Measurements from ENCODE around the gene TRIM52.
"Not testable (repeated sequence)": the region's sequence is repeated elsewhere in the genome, so short reads cannot be mapped to it uniquely, and the experiment has no call there.

Gene TRIM52

DNA sequence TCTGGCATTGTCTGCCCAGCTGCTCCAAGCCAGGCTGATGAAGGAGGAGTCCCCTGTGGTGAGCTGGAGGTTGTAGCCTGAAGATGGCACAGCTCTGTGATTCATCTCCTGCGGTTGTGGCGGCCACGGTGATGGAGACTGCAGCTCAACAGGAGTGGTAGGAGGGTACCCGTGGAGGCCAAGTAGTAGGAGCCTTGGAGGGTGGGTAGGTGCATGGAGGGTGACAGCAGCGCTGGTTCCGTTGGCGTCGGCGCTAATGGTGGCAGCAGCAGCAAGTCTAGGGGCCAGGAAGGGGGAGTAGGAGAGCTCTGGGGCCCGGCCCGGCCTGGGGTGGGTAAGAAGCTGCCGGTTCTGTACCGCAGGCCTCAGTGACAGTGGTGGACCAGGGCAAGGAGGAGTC, 22.4 kb upstream of the TRIM52 start:
- TF ChIP-seq CTCF (IDR thresholded peaks at IDR 0.05; ENCODE audit: borderline replicate concordance, extremely low read depth, low read length, poor library complexity, severe bottlenecking) = no peak
- no peak for TF ChIP-seq EZH2 (IDR thresholded peaks at IDR 0.05; ENCODE audit: borderline replicate concordance, low read depth, low read length, severe bottlenecking)
- no peak overlapping the region for H2AFZ ChIP-seq (ENCODE audit: low read depth, low read length)
- H3K4me2 ChIP-seq (ENCODE audit: insufficient read depth, low read length) = no peak overlapping the region
- H3K27me3 ChIP-seq (ENCODE audit: insufficient read depth, low read length, poor library complexity) = no peaks in the 10 kb centered on the region
- ATAC-seq (ENCODE audit: insufficient read depth, low read depth) (no peak), DNase-seq (no peak)
- H3K36me3 ChIP-seq (ENCODE audit: insufficient read depth, low read length) = no peaks in the 10 kb centered on the region
- H3K9ac ChIP-seq (ENCODE audit: low read depth, low read length) = no peak overlapping the region
- H3K4me3 ChIP-seq (ENCODE audit: low read depth in 1 of 2, low read length in 2 of 2) = no peak overlapping the region
- no peak overlapping the region for H3K27ac ChIP-seq (ENCODE audit: low read length)
- no peaks in the 10 kb centered on the region for H3K79me2 ChIP-seq (ENCODE audit: insufficient read depth, low read length)
- H3K9me3 ChIP-seq (ENCODE audit: insufficient read depth, low read length, severe bottlenecking) = no peaks in the 10 kb centered on the region
- H3K4me1 ChIP-seq (ENCODE audit: insufficient read depth, low read length) = no peaks in the 10 kb centered on the region
- no peaks in the 10 kb centered on the region for H4K20me1 ChIP-seq (ENCODE audit: insufficient read depth, low read length)

DNA sequence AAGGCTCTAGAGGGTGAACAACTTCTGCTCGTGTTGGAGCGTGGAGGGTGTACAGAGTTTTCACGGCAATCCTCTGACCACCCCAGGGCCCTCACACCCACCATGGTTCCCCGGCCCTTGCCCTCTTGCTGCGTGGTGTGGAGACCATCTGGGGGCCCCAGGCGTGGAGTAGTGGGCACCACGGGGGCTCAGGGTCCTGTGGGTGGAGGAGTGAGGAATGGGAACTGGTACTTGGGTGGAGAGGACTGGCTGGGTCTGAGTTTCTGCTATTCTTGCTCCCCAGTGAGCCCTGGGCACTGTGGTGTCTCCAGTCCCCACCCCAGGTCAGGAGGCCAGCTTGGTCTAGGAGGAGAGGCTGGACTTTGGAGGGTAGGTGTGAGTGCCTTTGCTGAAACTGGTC, 21.9 kb upstream of the TRIM52 start:
- no peaks in the 10 kb centered on the region for H3K36me3 ChIP-seq (ENCODE audit: insufficient read depth, low read length)
- no peaks in the 10 kb centered on the region for H4K20me1 ChIP-seq (ENCODE audit: insufficient read depth, low read length)
- DNase-seq = no peak
- no peak overlapping the region for H3K27ac ChIP-seq (ENCODE audit: low read length)
- H2AFZ ChIP-seq (ENCODE audit: low read depth, low read length) = no peak overlapping the region
- H3K4me3 ChIP-seq (ENCODE audit: low read depth in 1 of 2, low read length in 2 of 2) = no peak overlapping the region
- H3K27me3 ChIP-seq (ENCODE audit: insufficient read depth, low read length, poor library complexity) = no peaks in the 10 kb centered on the region
- no peaks in the 10 kb centered on the region for H3K79me2 ChIP-seq (ENCODE audit: insufficient read depth, low read length)
- TF ChIP-seq CTCF (IDR thresholded peaks at IDR 0.05; ENCODE audit: borderline replicate concordance, extremely low read depth, low read length, poor library complexity, severe bottlenecking) (no peak), EZH2 (IDR thresholded peaks at IDR 0.05; ENCODE audit: borderline replicate concordance, low read depth, low read length, severe bottlenecking) (no peak)
- no peak overlapping the region for H3K4me2 ChIP-seq (ENCODE audit: insufficient read depth, low read length)
- no peaks in the 10 kb centered on the region for H3K9me3 ChIP-seq (ENCODE audit: insufficient read depth, low read length, severe bottlenecking)
- ATAC-seq (ENCODE audit: insufficient read depth, low read depth) = no peak
- no peak overlapping the region for H3K9ac ChIP-seq (ENCODE audit: low read depth, low read length)
- no peaks in the 10 kb centered on the region for H3K4me1 ChIP-seq (ENCODE audit: insufficient read depth, low read length)

- not testable (repeated sequence) for ATAC-seq (ENCODE audit: insufficient read depth, low read depth); H3K27ac ChIP-seq (ENCODE audit: low read length); H3K9me3 ChIP-seq (ENCODE audit: insufficient read depth, low read length, severe bottlenecking); H3K4me2 ChIP-seq (ENCODE audit: insufficient read depth, low read length); H3K4me3 ChIP-seq (ENCODE audit: low read depth in 1 of 2, low read length in 2 of 2); H3K36me3 ChIP-seq (ENCODE audit: insufficient read depth, low read length); DNase-seq; H4K20me1 ChIP-seq (ENCODE audit: insufficient read depth, low read length); H2AFZ ChIP-seq (ENCODE audit: low read depth, low read length); H3K27me3 ChIP-seq (ENCODE audit: insufficient read depth, low read length, poor library complexity); H3K79me2 ChIP-seq (ENCODE audit: insufficient read depth, low read length); H3K4me1 ChIP-seq (ENCODE audit: insufficient read depth, low read length); H3K9ac ChIP-seq (ENCODE audit: low read depth, low read length)
Measured at GRCh38 chr5:181282415-181282814, 21.5 kb upstream of the TRIM52 start.

DNA sequence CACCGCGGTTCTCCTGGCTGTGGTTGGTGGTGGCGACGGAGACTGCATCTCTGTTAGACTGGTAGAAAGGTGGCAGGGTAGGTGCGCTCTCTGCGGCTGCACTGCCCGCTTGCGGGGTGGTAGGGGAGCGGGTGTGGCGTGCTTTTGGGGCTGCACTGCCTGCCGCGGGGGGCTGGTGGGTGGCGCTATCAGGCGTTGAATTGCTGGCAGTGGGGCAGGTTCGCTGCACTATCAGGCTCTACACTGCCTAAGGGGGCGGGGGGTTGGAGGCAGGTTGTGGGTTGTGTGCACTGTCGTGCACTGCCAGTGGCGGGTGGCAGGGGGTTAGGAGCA, 21.0 kb upstream of the TRIM52 start:
- Histone ChIP-seq H3K4me1 (ENCODE audit: insufficient read depth, low read length) (no peaks in the 10 kb centered on the region), H2AFZ (ENCODE audit: low read depth, low read length) (no peak overlapping the region), H3K27ac (ENCODE audit: low read length) (no peak overlapping the region), H3K9me3 (ENCODE audit: insufficient read depth, low read length, severe bottlenecking) (no peaks in the 10 kb centered on the region), H3K79me2 (ENCODE audit: insufficient read depth, low read length) (no peaks in the 10 kb centered on the region), H3K4me3 (ENCODE audit: low read depth in 1 of 2, low read length in 2 of 2) (no peak overlapping the region), H3K27me3 (ENCODE audit: insufficient read depth, low read length, poor library complexity) (no peaks in the 10 kb centered on the region), H3K4me2 (ENCODE audit: insufficient read depth, low read length) (no peak overlapping the region), H4K20me1 (ENCODE audit: insufficient read depth, low read length) (no peaks in the 10 kb centered on the region), H3K9ac (ENCODE audit: low read depth, low read length) (no peak overlapping the region), H3K36me3 (ENCODE audit: insufficient read depth, low read length) (no peaks in the 10 kb centered on the region)
- no peak for ATAC-seq (ENCODE audit: insufficient read depth, low read depth)
- TF ChIP-seq CTCF (IDR thresholded peaks at IDR 0.05; ENCODE audit: borderline replicate concordance, extremely low read depth, low read length, poor library complexity, severe bottlenecking) (no peak), EZH2 (IDR thresholded peaks at IDR 0.05; ENCODE audit: borderline replicate concordance, low read depth, low read length, severe bottlenecking) (no peak)
- DNase-seq = no peak

All from DND-41 (cell line).